ENCODE measurements around the gene SRXN1.

SRXN1 gene

DNA sequence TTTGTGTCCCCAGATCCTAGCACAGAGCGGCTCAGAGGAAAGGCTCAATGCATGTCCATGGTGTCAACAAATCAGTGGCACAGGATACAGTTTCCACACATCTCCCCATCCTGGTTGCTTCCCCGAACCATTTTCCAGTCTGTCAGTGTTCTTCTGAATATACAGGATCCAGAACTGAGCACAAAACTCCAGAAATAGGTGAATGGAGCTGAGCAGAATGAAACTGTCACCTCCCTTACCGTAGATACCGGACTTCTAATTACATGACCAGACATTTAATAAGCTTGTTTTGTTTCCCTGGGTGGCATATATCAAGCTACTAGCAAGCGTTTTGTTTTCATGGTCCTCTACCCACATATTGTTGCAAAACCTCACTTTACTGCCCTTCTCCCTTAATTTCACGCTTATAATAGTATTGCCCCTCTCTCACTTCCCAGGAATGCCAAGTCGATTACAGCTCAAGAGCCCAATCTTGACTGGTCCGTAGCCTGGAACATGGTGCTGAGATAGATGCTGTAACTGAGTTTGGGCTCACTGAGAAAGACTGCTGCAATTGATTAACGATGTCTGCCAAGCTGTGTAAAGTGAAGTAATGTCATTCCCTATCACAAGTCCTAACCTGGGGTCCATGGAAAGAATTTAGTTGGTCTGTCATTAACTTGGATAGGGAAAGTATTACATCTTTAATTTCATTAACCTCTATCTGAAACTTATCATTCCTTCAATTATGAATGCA, 34.6 kb upstream of the SRXN1 start:
- no peak for DNase-seq (ENCODE audit: low read depth)
- TF ChIP-seq, protein P1, sequence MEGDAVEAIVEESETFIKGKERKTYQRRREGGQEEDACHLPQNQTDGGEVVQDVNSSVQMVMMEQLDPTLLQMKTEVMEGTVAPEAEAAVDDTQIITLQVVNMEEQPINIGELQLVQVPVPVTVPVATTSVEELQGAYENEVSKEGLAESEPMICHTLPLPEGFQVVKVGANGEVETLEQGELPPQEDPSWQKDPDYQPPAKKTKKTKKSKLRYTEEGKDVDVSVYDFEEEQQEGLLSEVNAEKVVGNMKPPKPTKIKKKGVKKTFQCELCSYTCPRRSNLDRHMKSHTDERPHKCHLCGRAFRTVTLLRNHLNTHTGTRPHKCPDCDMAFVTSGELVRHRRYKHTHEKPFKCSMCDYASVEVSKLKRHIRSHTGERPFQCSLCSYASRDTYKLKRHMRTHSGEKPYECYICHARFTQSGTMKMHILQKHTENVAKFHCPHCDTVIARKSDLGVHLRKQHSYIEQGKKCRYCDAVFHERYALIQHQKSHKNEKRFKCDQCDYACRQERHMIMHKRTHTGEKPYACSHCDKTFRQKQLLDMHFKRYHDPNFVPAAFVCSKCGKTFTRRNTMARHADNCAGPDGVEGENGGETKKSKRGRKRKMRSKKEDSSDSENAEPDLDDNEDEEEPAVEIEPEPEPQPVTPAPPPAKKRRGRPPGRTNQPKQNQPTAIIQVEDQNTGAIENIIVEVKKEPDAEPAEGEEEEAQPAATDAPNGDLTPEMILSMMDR (conservative IDR thresholded peaks at IDR 0.05; ENCODE audit: control insufficient read depth, insufficient read depth, low read depth, low read length), result no peak

GRCh38 chr20:684676-685319, 31.8 kb upstream of the SRXN1 start:
- no peak for DNase-seq (ENCODE audit: low read depth)
- H3K4me3 ChIP-seq (ENCODE audit: control insufficient read depth, low read depth, low read length), result no peak overlapping the region
- TF ChIP-seq, protein P1 (conservative IDR thresholded peaks at IDR 0.05; ENCODE audit: control insufficient read depth, insufficient read depth, low read depth, low read length), result no peak

More for the DNA sequence above, 34.6 kb upstream of the SRXN1 start:
- no peak overlapping the region for H3K4me3 ChIP-seq (ENCODE audit: control insufficient read depth, low read depth, low read length)

DNA sequence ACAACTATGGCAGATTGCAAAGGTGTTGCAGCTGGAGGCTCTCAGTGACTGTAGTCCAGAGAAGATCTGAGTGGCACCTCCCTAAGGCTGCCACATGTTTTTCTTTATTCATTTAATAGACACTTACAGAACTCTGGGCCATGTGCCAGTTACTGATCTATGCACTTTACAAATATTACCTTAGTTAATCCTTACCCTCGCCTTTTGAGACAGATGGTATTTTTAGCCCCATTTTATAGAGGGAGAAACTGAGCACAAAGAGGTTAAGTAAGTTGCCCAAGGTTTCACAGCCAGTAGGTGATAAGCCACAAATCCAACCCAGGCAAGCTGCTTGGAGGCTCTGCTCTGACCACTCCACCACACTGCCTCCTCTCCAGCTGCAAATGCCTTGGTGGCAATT, 29.1 kb upstream of the SRXN1 start:
- H3K4me3 ChIP-seq (ENCODE audit: control insufficient read depth, low read depth, low read length), result no peak overlapping the region
- TF ChIP-seq, protein P1 (conservative IDR thresholded peaks at IDR 0.05; ENCODE audit: control insufficient read depth, insufficient read depth, low read depth, low read length), result no peak
- DNase-seq (ENCODE audit: low read depth), result no peak

DNA sequence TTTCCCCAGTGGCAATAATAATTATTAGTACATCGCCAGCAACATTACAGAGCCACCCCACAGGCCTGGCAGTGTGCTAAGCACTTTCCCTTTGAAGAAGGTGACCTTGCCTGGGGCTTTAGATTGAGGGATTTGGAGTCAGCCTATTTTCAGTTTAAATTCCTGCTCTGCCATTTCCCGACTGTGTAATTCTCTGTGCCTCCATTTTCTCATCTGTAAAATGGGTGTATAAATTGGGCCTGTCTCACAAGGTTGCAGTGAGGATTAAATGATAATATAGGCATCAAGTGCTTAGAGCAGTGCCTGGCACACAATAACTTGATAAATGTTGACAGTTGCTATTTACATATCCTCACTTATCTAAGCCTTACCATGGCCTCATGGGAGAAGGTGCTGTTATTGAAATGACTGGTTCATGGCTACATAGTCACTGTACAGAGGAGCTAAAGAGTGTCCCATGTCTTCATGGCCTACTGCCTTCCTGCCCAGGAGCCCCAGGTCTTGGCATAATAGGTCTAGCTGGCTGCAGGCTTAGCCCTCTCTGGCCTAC, 27.7 kb upstream of the SRXN1 start:
- TF ChIP-seq, protein P1 (conservative IDR thresholded peaks at IDR 0.05; ENCODE audit: control insufficient read depth, insufficient read depth, low read depth, low read length), result no peak
- H3K4me3 ChIP-seq (ENCODE audit: control insufficient read depth, low read depth, low read length), result no peak overlapping the region
- no peak for DNase-seq (ENCODE audit: low read depth)

DNA sequence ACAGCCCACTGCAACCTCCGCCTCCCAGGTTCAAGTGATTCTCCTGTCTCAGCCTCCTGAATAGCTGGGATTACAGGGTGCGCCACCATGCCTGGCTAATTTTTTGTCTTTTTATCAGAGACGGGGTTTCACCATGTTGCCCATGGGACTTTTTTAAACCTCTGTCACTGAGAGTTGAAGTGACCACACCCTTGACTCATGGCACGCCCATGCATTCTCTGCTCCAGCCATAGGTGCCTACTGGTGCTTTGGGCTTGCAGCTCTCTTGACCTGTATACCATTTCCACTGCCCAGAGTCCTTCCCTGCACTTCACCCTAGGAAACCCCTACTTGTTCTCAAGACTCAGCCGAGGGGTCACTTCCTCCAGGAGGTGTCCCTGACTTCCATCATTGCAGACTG, 25.0 kb upstream of the SRXN1 start:
- no peak overlapping the region for H3K4me3 ChIP-seq (ENCODE audit: control insufficient read depth, low read depth, low read length)
- no peak for DNase-seq (ENCODE audit: low read depth)
- TF ChIP-seq, protein P1 (conservative IDR thresholded peaks at IDR 0.05; ENCODE audit: control insufficient read depth, insufficient read depth, low read depth, low read length), result no peak

GRCh38 chr20:676967-677366, 24.0 kb upstream of the SRXN1 start:
- no peak for DNase-seq (ENCODE audit: low read depth)
- TF ChIP-seq, protein P1 (conservative IDR thresholded peaks at IDR 0.05; ENCODE audit: control insufficient read depth, insufficient read depth, low read depth, low read length), result no peak
- no peak overlapping the region for H3K4me3 ChIP-seq (ENCODE audit: control insufficient read depth, low read depth, low read length)

Measured in fibroblast of mammary gland (primary cell).